Heart left ventricle (tissue), 16 donors: ENCODE data around the gene NDFIP2. TPM values are rescaled to one million over a fixed set of nuclear protein-coding genes. Genes with fewer than 3 reads are reported as not detected.
A peak's percentile ranks its signal among the peaks of the same experiment; 100 is the strongest.

Experiments used
- ATAC-seq, 4 donors: fragments of 200-7000 bp; cut with Tn5 transposase; one replicate each; pipeline ENCODE4 v1.9.1; 2020 to 2022; ENCODE audit warnings: moderate library complexity in 4 of 4, mild to moderate bottlenecking in 3 of 4, moderate number of reproducible peaks in 1 of 4
- DNase-seq, 5 donors: peaks; one replicate each; pipeline ENCODE4 v3.0.0-alpha.2; 2020
- H3K27ac ChIP-seq, 12 donors: fragments of 200-600 bp; sonication (generic) in 4 of 12; one replicate each; pipeline versions ENCODE4 v1.5.0 to v1.8.0; 2016 to 2022; ENCODE audit warnings: mild to moderate bottlenecking in 2 of 12
- H3K27me3 ChIP-seq, 9 donors: fragments of 200-600 bp; sonication (generic) in 2 of 9; one replicate each; pipeline versions ENCODE4 v1.5.1 to v1.8.0; 2016 to 2022; ENCODE audit warnings: mild to moderate bottlenecking in 3 of 9
- H3K36me3 ChIP-seq, 9 donors: fragments of 200-600 bp; sonication (generic) in 2 of 9; one replicate each; pipeline versions ENCODE4 v1.5.0 to v1.8.0; 2018 to 2022; ENCODE audit warnings: mild to moderate bottlenecking in 2 of 9
- H3K4me1 ChIP-seq, 12 donors: fragments of 200-600 bp; sonication (generic) in 4 of 12; one replicate each; pipeline versions ENCODE4 v1.5.0 to v1.8.0; 2016 to 2022; ENCODE audit warnings: mild to moderate bottlenecking in 3 of 12
- H3K4me3 ChIP-seq, 12 donors: fragments of 200-600 bp; sonication (generic) in 4 of 12; one replicate each; pipeline versions ENCODE4 v1.5.0 to v1.8.0; 2017 to 2022; ENCODE audit warnings: mild to moderate bottlenecking in 9 of 12, moderate library complexity in 4 of 12
- H3K9me3 ChIP-seq, 12 donors: fragments of 200-600 bp; sonication (generic) in 4 of 12; one replicate each; pipeline versions ENCODE4 v1.5.0 to v1.8.0; 2016 to 2022; ENCODE audit warnings: mild to moderate bottlenecking in 1 of 12
- POLR2A ChIP-seq, 2 donors: fragments of 450-650 bp; IDR thresholded peaks; one replicate each; pipeline ENCODE4 v1.6.1; 2017; ENCODE audit warnings: antibody characterized with exemption in 2 of 2, mild to moderate bottlenecking in 2 of 2, moderate library complexity in 2 of 2
- WGBS, 4 donors: extraction: QIAGEN DNeasy Blood & Tissue Kit in 2 of 4; methylation state at CpG; one replicate each; pipeline versions ENCODE4 v1.1.5 to v1.1.7; 2013 to 2018; 5-methylcytosine and 5-hydroxymethylcytosine counted together
- intact Hi-C, 10 donors: fragments of 100-400 bp; cut with DNase I; formaldehyde crosslinking; loops; one replicate each; pipeline versions ENCODE4 v1.11.1 to v1.14.2; 2022
- polyA plus RNA-seq, 2 donors: library from polyadenylated mRNA; stranded (reverse); fragments of 200-250 nt; gene quantifications; one replicate each; pipeline ENCODE4 v1.2.3, GENCODE V29; 2013
- total RNA-seq, 9 donors: library from RNA; depleted of rRNA in 2 of 9; stranded (reverse); fragments of >200 nt in 2 of 9; fragmentation: NEBNext Ultra II Directional in 3 of 9; extraction: Animal tissue kit (Norgen Biotek cat#: 25700) in 3 of 9; gene quantifications; one replicate each; pipeline versions ENCODE4 v1.1.0 to v1.2.4, GENCODE V29; 2016 to 2023
- TF ChIP-seq, protein P1 (sequence below), 12 donors: fragments of 200-600 bp; sonication (generic) in 4 of 12; IDR thresholded peaks; one replicate each; pipeline versions ENCODE4 v1.5.0 to v1.8.0; 2018 to 2022; ENCODE audit warnings: antibody characterized with exemption in 12 of 12, mild to moderate bottlenecking in 5 of 12
- donor health status: ischemic (EF 13 %, LVEDD 7.1; RV severe dilation, severe dysfunction).
- donor health status: healthy with polysubstance abuse.
- donor health status: DM: no; HTN: yes; CAD: no.
- donor health status: DM: no; HTN: no; CAD: no.
- donor health status: ischemic (EF 25% LVEDD 6.9; RV normal size, moderate dysfunction).
- donor health status: ischemic (EF 25% LVEDD 5.7; RV mildly dilated, moderate dysfunction).
- donor health status: healthy.
- donor health status: DM: yes; HTN: yes; CAD: no.
- donor health status: ischemic (EF 35%, LVEDD 5.7; RV mildly dilated, moderate dysfunction).
- donor health status: nonischemic (EF 11% LVEDD 7.7; RV severe dilation, severe dysfunction).
- donor health status: DM: yes; HTN: yes; CAD: no.
- donor health status: PGD.
- donor health status: ischemic (EF 29% LVEDD 5.4; RV normal size, mild dysfunction).
- donor health status: nonischemic (EF 23%, LVEDD 6.1; RV moderate dilation, normal function).

The NDFIP2 gene
- total and polyA plus RNA-seq, 11 donors = 14.2 to 42.6 (median 32.1) TPM

DNA sequence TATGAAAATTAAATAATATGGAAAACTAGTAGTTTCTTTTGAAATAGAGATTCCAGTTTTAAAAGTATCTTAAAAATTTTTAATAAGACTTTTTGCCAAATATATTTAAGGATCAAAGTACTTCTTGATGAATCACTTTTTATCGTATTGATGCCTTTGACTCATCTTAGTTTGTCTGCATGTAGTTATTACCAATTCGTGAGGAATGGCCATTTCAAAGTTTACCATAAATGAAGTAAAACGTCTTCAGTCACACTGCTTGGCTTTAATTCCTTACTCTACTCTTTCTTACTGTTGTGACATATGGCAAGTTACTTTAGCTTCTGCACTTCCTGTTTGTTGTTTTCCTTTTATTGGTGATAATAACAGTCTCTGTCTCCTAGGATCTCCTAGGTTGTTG lies 38.3 kb downstream of the NDFIP2 start:
- no peak overlapping the region for H3K27ac ChIP-seq
- H3K36me3 ChIP-seq = peaks cover 0 to 35% (median 3%) of the 10 kb centered on the region in 9 donors
- DNase-seq (no peak), ATAC-seq (no peak)
- intact Hi-C loops = no loop called here
- TF ChIP-seq POLR2A (IDR thresholded peaks at IDR 0.05) = no peak
- TF ChIP-seq, protein P1, sequence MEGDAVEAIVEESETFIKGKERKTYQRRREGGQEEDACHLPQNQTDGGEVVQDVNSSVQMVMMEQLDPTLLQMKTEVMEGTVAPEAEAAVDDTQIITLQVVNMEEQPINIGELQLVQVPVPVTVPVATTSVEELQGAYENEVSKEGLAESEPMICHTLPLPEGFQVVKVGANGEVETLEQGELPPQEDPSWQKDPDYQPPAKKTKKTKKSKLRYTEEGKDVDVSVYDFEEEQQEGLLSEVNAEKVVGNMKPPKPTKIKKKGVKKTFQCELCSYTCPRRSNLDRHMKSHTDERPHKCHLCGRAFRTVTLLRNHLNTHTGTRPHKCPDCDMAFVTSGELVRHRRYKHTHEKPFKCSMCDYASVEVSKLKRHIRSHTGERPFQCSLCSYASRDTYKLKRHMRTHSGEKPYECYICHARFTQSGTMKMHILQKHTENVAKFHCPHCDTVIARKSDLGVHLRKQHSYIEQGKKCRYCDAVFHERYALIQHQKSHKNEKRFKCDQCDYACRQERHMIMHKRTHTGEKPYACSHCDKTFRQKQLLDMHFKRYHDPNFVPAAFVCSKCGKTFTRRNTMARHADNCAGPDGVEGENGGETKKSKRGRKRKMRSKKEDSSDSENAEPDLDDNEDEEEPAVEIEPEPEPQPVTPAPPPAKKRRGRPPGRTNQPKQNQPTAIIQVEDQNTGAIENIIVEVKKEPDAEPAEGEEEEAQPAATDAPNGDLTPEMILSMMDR (IDR thresholded peaks at IDR 0.05) = no peak
- H3K4me3 ChIP-seq = no peak overlapping the region
- H3K4me1 ChIP-seq = peaks cover 0 to 20% (median 2%) of the 10 kb centered on the region in 12 donors
- 69 to 82% (median 76%) methylated on average over 3 of the region's 3 CpGs for WGBS, 4 donors
- no peaks in the 10 kb centered on the region for H3K27me3 ChIP-seq
- no peaks in the 10 kb centered on the region for H3K9me3 ChIP-seq

DNA sequence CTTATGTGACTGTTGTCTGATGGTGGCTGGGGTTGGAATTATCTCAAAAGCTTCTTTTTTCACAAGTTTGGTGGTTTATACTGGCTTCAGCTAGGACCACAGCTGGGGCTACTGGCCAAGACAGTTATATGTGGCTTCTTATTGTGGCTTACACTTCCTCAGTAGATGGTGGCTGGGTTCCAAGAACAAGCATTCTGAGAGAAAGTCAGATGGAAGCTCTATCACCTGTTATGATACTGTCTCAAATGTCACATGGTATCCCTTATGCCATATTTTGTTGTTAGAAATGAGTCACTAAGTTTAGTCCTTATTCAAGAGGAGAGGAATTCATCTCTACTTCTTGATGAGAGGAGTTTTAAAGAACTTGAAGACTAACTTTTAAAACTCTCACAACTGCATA lies 41.6 kb downstream of the NDFIP2 start:
- intact Hi-C loops = loop anchor here in 1 of 10 donors (5.0 kb wide), 1 partner anchor 40 kb away; the partner anchor contains the start of gene NDFIP2
- Histone ChIP-seq H3K27me3 (no peaks in the 10 kb centered on the region), H3K4me3 (no peak overlapping the region), H3K9me3 (no peaks in the 10 kb centered on the region), H3K36me3 (peaks cover 0 to 45% (median 6%) of the 10 kb centered on the region in 9 donors), H3K4me1 (peaks cover 0 to 27% (median 4%) of the 10 kb centered on the region in 12 donors), H3K27ac (no peak overlapping the region)
- DNase-seq (no peak), ATAC-seq (no peak)
- TF ChIP-seq, protein P1 (IDR thresholded peaks at IDR 0.05) = no peak
- TF ChIP-seq POLR2A (IDR thresholded peaks at IDR 0.05) = no peak

DNA sequence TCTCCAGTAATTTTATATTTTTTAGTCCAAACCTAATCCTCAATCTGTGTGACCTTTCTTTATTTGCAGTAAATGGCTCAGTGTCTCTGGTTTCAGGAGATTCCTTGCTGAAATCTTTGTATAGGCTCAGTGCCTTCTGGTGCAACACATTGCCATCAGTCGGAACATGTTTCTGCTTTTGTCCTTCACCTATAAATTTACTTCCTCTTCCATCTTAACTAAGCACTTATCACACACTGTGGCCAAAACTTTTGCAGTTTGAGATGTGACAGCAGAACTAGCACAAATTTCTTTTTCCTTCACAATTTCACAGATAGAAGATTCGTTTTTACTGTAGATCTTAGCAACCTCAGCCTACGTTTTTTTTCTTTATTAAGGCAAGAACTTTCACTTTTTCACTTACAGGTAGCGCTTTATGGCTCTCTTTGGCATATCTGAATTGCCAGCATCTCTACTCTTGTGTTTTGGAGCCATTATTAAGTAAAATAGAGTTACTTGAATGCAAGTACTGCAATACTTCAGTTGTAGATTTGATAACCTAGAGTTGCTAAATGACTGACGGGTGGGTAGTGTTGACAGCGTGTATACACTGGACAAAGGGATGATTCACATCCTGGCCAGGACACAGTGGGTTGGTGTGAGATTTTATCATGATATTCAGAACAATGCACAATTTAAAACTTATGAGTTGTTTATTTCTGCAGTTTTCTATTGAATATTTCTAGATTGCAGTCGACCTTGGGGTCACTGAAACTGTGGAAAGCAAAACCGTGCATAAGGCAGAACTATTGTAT lies 44.3 kb downstream of the NDFIP2 start:
- Histone ChIP-seq H3K4me3 (no peak overlapping the region), H3K9me3 (no peaks in the 10 kb centered on the region), H3K36me3 (peaks cover 0 to 45% (median 6%) of the 10 kb centered on the region in 9 donors), H3K27ac (no peak overlapping the region), H3K27me3 (no peaks in the 10 kb centered on the region), H3K4me1 (peaks cover 0 to 32% (median 6%) of the 10 kb centered on the region in 12 donors)
- ATAC-seq = peak in 3 of 4 donors; percentile 52 to 65 (median 57)
- DNase-seq = no peak
- 60 to 66% (median 65%) methylated on average over 8 of the region's 8 CpGs for WGBS, 4 donors
- intact Hi-C loops = loop anchor here in 1 of 10 donors (5.0 kb wide), 1 partner anchor 43 kb away; the partner anchor contains the start of gene NDFIP2
- no peak for TF ChIP-seq POLR2A (IDR thresholded peaks at IDR 0.05)
- TF ChIP-seq, protein P1 (IDR thresholded peaks at IDR 0.05) = no peak

DNA sequence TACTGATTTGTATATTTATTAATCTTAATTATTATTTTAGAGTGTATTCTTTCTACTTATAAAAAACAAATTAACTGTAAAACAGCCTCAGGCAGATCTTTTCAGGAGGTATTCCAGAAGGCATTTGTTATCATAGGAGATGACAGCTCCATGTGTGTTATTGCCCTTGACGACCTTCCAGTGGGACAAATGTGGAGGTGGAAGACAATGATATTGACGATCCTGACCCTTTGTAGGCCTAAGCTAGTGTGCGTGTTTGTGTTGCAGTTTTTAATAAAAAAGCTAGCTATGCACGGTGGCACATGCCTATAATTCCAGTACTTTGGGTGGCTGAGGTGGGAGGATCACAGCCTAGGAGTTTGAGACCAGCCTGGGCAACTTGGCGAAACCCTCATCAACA lies 46.7 kb downstream of the NDFIP2 start:
- DNase-seq = no peak
- no peak overlapping the region for H3K4me3 ChIP-seq
- TF ChIP-seq, protein P1 (IDR thresholded peaks at IDR 0.05) = no peak
- TF ChIP-seq POLR2A (IDR thresholded peaks at IDR 0.05) = no peak
- ATAC-seq = peak in 2 of 4 donors; percentile 26 to 34
- H3K27me3 ChIP-seq = no peaks in the 10 kb centered on the region
- intact Hi-C loops = loop anchor here in 1 of 10 donors (5.0 kb wide), 1 partner anchor 45 kb away; the partner anchor contains the start of gene NDFIP2
- WGBS, 4 donors = 60 to 69% (median 66%) methylated on average over 5 of the region's 5 CpGs
- peaks cover 0 to 26% (median 4%) of the 10 kb centered on the region in 9 donors for H3K36me3 ChIP-seq
- H3K27ac ChIP-seq = peak overlapping the region in 1 of 12 donors; percentile 25
- peaks cover 0 to 30% (median 6%) of the 10 kb centered on the region in 12 donors for H3K4me1 ChIP-seq
- H3K9me3 ChIP-seq = no peaks in the 10 kb centered on the region
